Tibial artery (tissue), 4 donors: Measurements from ENCODE around the gene CSPG4.
A peak's percentile ranks its signal among the peaks of the same experiment; 100 is the strongest.
"Not testable (repeated sequence)": the region's sequence is repeated elsewhere in the genome, so short reads cannot be mapped to it uniquely, and the experiment has no call there.

Experiments used
- DNase-seq, 2 donors: peaks; one replicate each; pipeline ENCODE4 v3.0.0-alpha.2; 2019
- H3K27ac ChIP-seq, 2 donors: fragments of 200-600 bp; sonication (generic) in 1 of 2; 1 replicate in 1 of 2; 2 replicates in 1 of 2; pipeline ENCODE4 v1.5.1; 2018 to 2019; ENCODE audit warnings: mild to moderate bottlenecking in 1 of 2
- H3K27me3 ChIP-seq, 2 donors: fragments of 200-600 bp; sonication (generic) in 1 of 2; one replicate each; pipeline versions ENCODE4 v1.5.1 to v1.6.0; 2016 to 2019
- H3K36me3 ChIP-seq, 3 donors: fragments of 200-600 bp; sonication (generic) in 2 of 3; one replicate each; pipeline ENCODE4 v1.5.1; 2016 to 2019; ENCODE audit warnings: mild to moderate bottlenecking in 2 of 3
- H3K4me1 ChIP-seq, 4 donors: fragments of 200-600 bp; sonication (generic) in 2 of 4; 1 replicate in 3 of 4; 2 replicates in 1 of 4; pipeline ENCODE4 v1.5.1; 2016 to 2019
- H3K4me3 ChIP-seq, 2 donors: fragments of 200-600 bp; sonication (generic) in 1 of 2; 1 replicate in 1 of 2; 2 replicates in 1 of 2; pipeline ENCODE4 v1.5.1; 2018 to 2019; ENCODE audit warnings: mild to moderate bottlenecking in 2 of 2
- H3K9me3 ChIP-seq, 3 donors: fragments of 200-600 bp; sonication (generic) in 1 of 3; one replicate each; pipeline ENCODE4 v1.5.1; 2016 to 2019
- intact Hi-C: fragments of 100-400 bp; cut with DNase I; formaldehyde crosslinking; loops from one replicate; pipeline ENCODE4 v1.15.0; 2023; ENCODE audit warnings: low total_unique reads
- TF ChIP-seq, protein P1 (sequence below), 2 experiments: fragments of 200-600 bp in 1 of 2; fragments of 450-650 bp in 1 of 2; IDR thresholded peaks; one replicate each; pipeline ENCODE4 v1.5.1; 2017 to 2019; ENCODE audit warnings: antibody characterized with exemption in 2 of 2, mild to moderate bottlenecking in 1 of 2, moderate library complexity in 1 of 2

Gene CSPG4

DNA sequence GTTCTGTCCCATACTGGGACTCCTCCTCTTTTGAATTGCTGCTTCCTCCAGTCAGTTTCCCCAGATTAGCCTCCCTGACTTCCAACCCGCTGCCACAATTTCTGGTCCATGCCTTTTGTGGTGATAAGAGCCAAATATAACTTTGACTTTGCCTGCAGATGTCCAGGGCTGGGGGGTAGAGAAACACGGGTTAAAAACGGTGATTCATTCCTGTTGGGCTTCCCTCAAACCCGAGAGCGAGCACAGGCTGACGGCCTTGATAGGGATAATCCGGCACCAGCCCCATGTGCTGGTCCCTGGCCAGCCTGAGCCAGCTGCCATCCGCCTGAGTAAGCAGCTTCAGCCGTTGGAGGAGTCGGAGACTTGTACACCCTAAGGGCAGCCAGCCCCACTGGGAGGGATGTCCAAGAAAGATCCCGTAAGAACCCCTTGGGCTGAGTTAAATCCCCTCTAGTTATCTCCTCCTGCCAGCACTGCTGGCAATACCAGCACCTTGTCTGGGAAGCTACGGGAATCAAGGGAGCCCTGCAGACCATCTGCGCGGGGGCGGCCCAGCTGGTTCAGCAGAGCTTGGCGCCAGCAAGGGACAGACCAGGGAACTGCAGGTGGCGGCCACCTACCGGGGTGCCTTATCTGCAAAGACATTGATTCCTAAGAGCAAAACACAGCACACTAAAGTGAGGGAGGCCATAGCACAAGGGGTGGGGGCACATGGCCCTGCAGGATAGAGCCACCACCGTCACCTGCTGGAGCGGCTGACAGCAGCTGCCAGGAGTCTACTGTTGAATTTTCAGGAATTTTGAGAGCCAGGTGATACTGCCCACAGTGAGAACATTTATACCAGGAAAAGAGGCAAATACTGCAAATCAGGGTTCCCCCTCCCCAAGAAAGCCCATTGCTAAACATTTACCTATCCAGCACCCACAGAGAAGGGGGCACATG lies 18.1 kb downstream of the CSPG4 start:
- intact Hi-C loops, result no loop called here
- Histone ChIP-seq H3K27ac (peak overlapping the region; percentile 93 to 96), H3K9me3 (no peaks in the 10 kb centered on the region), H3K4me3 (peak overlapping the region in 1 of 2 donors; percentile 24), H3K36me3 (peaks cover 33 to 40% (median 36%) of the 10 kb centered on the region in 3 donors), H3K27me3 (no peaks in the 10 kb centered on the region), H3K4me1 (peaks cover 0 to 74% (median 64%) of the 10 kb centered on the region in 4 donors)
- TF ChIP-seq, protein P1, sequence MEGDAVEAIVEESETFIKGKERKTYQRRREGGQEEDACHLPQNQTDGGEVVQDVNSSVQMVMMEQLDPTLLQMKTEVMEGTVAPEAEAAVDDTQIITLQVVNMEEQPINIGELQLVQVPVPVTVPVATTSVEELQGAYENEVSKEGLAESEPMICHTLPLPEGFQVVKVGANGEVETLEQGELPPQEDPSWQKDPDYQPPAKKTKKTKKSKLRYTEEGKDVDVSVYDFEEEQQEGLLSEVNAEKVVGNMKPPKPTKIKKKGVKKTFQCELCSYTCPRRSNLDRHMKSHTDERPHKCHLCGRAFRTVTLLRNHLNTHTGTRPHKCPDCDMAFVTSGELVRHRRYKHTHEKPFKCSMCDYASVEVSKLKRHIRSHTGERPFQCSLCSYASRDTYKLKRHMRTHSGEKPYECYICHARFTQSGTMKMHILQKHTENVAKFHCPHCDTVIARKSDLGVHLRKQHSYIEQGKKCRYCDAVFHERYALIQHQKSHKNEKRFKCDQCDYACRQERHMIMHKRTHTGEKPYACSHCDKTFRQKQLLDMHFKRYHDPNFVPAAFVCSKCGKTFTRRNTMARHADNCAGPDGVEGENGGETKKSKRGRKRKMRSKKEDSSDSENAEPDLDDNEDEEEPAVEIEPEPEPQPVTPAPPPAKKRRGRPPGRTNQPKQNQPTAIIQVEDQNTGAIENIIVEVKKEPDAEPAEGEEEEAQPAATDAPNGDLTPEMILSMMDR (IDR thresholded peaks at IDR 0.05), result peak; percentile 35 to 37
- DNase-seq, result peak; percentile 87 to 96

GRCh38 chr15:75693501-75694240 lies 19.0 kb downstream of the CSPG4 start:
- peaks cover 42 to 48% (median 45%) of the 10 kb centered on the region in 3 donors for H3K36me3 ChIP-seq
- no peaks in the 10 kb centered on the region for H3K27me3 ChIP-seq
- peaks cover 0 to 66% (median 57%) of the 10 kb centered on the region in 4 donors for H3K4me1 ChIP-seq
- H3K27ac ChIP-seq, result peak overlapping the region; percentile 93 to 96
- TF ChIP-seq, protein P1 (IDR thresholded peaks at IDR 0.05), result no peak
- DNase-seq, result no peak
- H3K9me3 ChIP-seq, result no peaks in the 10 kb centered on the region
- H3K4me3 ChIP-seq, result no peak overlapping the region
- intact Hi-C loops, result no loop called here

- H3K4me3 ChIP-seq, H3K9me3 ChIP-seq, H3K27me3 ChIP-seq, DNase-seq, intact Hi-C loops: not testable (repeated sequence)
- Histone ChIP-seq H3K36me3 (peaks cover 48 to 54% (median 51%) of the 10 kb centered on the region in 3 donors), H3K27ac (peak overlapping the region; percentile 93 to 96), H3K4me1 (peaks cover 0 to 60% (median 52%) of the 10 kb centered on the region in 4 donors)
Observed at GRCh38 chr15:75693028-75693427, 19.6 kb downstream of the CSPG4 start.

DNA sequence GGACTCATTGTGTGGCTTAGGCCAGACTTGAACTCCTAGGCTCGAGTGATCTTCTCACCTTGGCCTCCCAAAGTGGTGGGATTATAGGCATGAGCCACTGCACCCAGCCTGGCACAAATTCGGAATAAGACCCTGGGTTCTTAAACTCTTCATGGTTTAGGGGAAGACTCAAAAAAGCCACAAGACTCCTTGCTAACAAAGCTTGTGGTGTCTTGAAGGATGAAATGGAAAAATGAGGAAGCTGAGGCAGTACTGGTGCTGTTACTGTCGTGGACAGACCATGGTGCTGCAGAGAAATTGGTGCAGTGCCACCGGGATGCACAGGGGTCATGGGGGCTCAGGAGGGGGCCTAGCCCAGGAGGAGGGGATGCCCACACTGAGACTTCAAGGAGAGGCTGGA lies 20.3 kb downstream of the CSPG4 start:
- H3K4me3 ChIP-seq, DNase-seq, H3K9me3 ChIP-seq, H3K27me3 ChIP-seq, intact Hi-C loops: not testable (repeated sequence)
- Histone ChIP-seq H3K4me1 (peaks cover 0 to 58% (median 50%) of the 10 kb centered on the region in 4 donors), H3K36me3 (peaks cover 55 to 62% (median 58%) of the 10 kb centered on the region in 3 donors), H3K27ac (peak overlapping the region in 1 of 2 donors; percentile 6)

- H3K27ac ChIP-seq, intact Hi-C loops: not testable (repeated sequence)
- H3K36me3 ChIP-seq, result peaks cover 75 to 88% (median 75%) of the 10 kb centered on the region in 3 donors
Observed at GRCh38 chr15:75689429-75689828, 23.2 kb downstream of the CSPG4 start.

GRCh38 chr15:75688831-75689230 lies 23.8 kb downstream of the CSPG4 start:
- no peak overlapping the region for H3K27ac ChIP-seq

More at GRCh38 chr15:75689429-75689828, 23.2 kb downstream of the CSPG4 start:
- not testable (repeated sequence) for H3K9me3 ChIP-seq, DNase-seq, H3K27me3 ChIP-seq, H3K4me3 ChIP-seq
- peaks cover 0 to 44% (median 32%) of the 10 kb centered on the region in 4 donors for H3K4me1 ChIP-seq

More at GRCh38 chr15:75688831-75689230, 23.8 kb downstream of the CSPG4 start:
- Histone ChIP-seq H3K36me3 (peaks cover 81 to 94% (median 81%) of the 10 kb centered on the region in 3 donors), H3K27me3 (no peaks in the 10 kb centered on the region), H3K4me1 (peaks cover 0 to 41% (median 29%) of the 10 kb centered on the region in 4 donors), H3K4me3 (no peak overlapping the region), H3K9me3 (no peaks in the 10 kb centered on the region)
- intact Hi-C loops, result no loop called here
- TF ChIP-seq, protein P1 (IDR thresholded peaks at IDR 0.05), result no peak
- DNase-seq, result no peak
